C1 segment of cervical spinal cord (tissue), 14 donors: Measurements from ENCODE around the gene DUSP2.
A peak's percentile ranks its signal among the peaks of the same experiment; 100 is the strongest.

ENCODE experiments used
- DNase-seq, 14 donors: peaks; one replicate each; lab custom pipeline; 2025; lab: John Stamatoyannopoulos, UW

DUSP2 gene

DNA sequence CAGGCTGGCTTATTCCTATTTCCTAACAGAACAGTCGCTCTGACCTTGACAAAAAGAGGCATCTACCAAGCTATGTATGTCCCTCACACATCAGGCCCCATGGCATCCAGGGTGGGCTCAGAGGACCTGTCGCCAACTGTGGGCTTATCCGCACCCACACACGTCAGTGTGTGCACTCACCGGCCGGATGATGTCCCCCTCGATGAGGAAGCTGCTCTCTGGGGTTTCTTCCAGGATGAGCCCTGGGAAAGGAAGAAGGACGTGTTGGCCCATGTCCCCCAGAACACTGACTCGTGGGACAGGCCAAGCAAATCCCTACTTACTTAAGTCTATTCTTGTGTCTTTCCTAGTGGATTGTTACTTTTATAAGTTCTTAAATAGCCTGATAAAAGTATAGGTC is 10.1 kb downstream of the DUSP2 start:
- no peak for DNase-seq

DNA sequence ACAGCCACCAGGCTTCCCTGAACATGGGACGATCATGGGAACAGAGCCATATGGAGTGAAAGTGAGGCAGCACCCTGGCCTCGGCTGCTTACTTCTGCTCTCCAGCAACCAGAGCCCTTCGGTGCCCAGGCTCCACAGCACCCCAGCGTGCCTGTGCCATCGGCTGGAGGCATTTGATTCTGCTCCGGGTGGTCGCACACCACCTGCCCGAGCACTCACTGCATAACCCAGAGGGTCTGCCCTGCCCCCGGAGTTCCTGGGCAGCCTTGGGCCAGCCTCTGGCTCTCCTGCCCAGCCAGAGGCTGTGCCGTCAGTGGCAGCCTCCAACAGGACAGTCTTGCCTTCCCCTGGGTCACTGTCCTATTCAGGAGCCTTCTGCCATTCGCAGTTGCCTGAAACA is 10.8 kb downstream of the DUSP2 start:
- no peak for DNase-seq

- DNase-seq, result no peak
These were observed 13.2 kb downstream of the DUSP2 start for GRCh38 chr2:96131813-96132745.

GRCh38 chr2:96131152-96131812 is 14.0 kb downstream of the DUSP2 start:
- no peak for DNase-seq

- DNase-seq, result no peak
These were observed 14.8 kb downstream of the DUSP2 start for GRCh38 chr2:96130483-96130882.

DNA sequence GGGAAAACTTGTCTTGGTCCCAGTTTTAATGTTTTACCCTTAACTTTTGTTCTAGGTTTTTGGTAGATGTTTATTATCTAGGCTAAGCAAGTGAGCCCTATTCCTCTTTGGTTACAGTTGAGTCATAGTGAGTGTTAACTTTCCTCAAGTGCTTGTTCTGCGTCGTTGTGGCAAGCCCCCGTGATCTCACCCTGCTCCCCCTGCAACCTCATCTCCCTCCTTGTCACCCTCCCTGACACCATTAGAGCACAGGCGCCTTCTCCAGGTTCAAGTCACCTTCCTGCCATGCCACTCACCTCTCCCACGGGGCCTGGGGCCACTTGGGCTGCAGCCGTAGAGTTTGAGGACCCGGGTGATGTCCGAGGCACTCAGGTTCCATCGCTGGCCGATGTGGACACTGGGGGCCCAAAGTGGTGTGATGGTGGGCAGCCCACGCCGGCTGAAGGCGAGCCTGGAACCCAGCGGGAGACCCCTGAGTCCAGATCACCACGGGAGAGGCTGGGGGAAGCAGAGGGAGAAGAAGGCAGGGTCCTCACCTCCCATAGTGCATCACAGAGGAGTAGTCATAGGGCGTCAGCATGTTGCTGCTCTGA is 15.6 kb downstream of the DUSP2 start:
- DNase-seq, result no peak

DNA sequence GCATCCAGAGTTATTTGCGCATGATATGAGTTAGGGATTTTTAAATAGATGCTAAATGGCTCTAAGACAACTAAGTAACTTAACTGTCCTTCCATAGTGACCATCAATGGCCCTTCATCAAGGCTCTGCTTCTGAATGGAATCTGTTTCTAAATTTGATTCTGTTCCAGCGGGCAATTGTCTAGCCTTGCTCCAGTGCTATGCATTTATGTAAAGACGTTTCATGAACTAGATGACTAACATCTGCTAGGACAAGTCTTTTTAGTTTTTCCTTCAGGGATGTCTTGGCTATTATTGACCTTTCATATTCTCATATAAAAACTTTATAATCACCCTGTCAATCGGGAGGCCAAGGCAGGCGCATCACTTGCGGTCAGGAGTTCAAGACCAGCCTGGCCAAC is 16.8 kb downstream of the DUSP2 start:
- DNase-seq, result no peak

DNA sequence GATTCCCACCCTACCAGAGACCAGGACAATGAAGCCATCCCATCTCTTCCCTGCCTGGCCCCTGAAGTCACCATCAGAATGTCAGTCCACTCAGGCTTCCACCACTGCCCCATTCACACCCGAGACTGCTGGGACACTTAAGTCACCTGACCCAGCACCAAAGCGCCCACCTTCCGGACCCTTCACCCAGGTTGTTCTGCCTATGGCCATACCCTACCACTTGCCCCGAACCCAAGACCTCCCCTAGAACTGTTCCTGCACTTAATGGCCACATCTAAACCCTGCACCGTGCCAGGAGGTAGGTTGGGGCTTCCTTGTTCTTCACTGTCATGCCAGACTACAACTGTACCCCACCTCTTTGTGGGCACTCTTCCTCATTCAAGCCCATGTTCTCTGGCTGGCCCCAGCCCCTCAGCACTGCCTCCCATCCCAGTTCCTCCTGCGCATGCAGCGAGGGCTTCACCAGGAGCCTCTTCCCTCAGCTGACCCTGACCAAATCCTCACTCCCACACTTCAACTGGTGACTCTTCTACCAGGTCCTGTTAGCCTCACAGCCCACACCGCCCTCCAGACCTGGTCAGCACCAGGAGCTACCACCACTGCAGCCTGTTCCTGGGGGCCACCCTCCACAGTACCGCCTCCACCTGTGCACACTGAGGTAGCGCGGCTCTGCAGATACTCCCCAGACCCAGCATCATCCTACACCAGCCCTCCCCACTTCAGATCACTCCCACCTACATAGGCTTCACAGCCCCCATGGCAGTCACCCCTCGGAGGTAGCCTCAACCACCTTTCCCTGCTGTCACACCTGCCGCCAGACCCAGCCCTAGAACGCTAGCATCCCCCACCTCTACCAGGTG is 20.6 kb downstream of the DUSP2 start:
- DNase-seq, result no peak

DNA sequence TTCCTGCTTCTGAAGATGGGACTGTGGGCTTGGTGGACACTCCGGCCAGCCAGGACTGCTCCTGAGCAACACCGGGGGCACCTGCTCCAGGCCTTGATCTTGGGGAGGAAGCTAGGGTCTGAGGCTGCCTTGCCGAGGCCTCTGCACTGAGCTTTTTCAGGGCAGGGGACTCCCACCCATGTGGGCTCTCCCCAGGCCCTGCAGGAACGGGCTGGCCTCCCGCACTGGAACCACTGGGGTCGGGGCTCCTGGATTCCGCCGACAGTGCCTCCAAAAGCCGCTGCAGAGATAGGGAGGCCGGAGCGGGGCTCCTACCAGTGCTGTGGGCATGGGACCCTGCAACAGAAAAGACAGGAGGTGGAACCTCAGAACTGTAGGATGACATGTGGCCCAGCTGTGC is 21.3 kb downstream of the DUSP2 start:
- DNase-seq, result no peak

- no peak for DNase-seq
These were observed 21.9 kb downstream of the DUSP2 start for GRCh38 chr2:96123290-96123689.

DNA sequence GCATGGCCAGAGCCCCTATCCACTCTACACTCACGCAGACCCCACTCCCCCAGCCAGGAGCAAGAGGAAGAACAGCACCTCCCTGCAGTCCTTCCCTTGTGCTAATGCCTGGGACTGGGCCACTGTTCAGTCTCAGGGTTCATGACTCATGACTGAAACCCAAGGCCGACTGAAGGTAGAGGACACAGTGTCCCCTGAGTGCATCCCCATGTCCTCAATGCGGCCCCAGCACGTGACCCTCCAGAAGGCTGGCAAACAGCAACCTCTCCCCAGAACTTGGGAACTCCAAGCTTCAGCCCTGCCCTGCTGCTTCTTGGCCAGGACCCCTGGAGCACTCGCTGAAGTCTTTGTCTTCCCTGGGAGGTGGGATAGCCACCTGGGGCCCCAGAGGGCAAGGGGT is 22.8 kb downstream of the DUSP2 start:
- DNase-seq, result no peak

DNA sequence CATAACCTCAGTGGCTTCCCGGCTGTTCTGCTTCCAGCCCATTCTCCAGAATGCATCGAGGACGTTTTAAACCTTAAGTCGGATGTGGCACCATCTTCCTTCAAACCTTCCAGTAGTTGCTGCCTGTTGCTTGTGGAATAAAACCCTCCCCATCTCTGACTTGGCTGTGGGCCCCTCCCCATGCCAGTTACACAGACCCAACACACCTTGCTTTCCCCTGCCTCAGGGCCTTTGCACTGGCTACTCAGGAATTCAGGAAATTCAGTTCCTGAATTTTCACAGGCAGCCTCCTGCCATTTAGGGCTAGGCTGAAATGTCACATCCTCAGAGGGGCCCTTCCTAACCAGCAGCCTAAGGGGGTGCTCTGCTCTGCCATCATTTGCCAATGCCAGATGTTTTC is 23.8 kb downstream of the DUSP2 start:
- DNase-seq, result no peak

DNA sequence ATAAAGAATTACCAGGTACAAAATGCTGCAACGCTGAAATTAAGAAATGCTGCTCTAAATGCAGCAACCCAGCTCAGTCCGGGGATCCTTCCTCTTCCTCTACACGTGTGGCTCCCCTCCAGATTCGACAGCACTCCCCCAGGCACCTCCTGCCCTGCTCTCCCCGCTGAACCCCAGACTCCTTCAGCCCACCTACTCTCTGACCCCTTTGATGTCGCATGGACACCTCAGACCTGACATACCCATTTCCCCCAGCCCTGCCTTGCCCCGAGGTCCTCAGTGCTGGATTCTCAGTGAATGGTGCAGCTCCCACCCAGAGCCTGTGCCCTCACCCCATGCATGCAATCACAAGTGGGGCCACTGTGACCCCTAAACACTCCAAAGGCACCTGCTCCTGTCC is 24.2 kb downstream of the DUSP2 start:
- no peak for DNase-seq

GRCh38 chr2:96120091-96120720 is 25.0 kb downstream of the DUSP2 start:
- no peak for DNase-seq

GRCh38 chr2:96119389-96119751 is 25.9 kb downstream of the DUSP2 start:
- no peak for DNase-seq

DNA sequence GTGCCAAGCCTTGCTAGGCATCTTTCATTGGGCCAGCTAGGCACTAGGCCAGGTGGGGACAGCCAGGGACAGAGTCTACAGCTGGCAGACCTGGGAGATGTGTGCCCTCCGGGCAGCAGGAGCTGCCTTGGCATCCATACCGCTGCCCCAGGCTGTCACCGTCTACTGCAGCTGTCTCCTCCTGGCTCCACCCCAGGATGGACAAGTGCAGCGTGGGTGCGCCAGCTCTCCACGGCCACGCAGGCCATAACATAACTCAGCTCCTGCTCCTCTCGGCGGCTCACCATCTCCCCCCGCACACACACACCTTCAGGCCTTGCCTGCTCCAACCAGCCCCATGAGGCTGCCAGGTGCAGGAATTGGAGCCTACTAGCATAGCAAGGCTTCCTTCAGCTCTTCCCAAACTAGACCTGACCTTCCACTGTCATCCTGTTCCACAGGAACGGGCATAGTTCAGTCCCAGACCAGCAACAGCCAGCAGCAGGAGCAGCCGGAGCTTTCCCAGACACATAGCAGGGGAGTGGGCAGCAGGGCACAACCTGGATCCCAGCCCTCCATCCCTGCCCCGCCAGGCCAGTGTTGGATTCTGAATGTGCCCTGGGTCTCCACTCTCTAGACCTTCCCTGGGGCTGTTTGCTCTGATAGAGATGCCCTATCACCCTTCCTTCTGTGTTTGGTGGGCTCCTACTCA is 26.4 kb downstream of the DUSP2 start:
- no peak for DNase-seq

GRCh38 chr2:96117701-96118588 is 27.3 kb downstream of the DUSP2 start:
- no peak for DNase-seq

GRCh38 chr2:96116879-96117533 is 28.2 kb downstream of the DUSP2 start:
- DNase-seq, result peak in 5 of 14 donors; percentile 15 to 59 (median 25)

- DNase-seq, result peak in 1 of 14 donors; percentile 18
These were observed 28.8 kb downstream of the DUSP2 start, which contains the start of gene ADRA2B for GRCh38 chr2:96116424-96116878. ADRA2B (minus strand) TSS chr2:96116571; CDS start chr2:96116149, 422 bp downstream.
